Activated naive CD8-positive, alpha-beta T cell treated with anti-CD3 and anti-CD28 coated beads, Interleukin-2, amount 50 U/mL, for 24 hours (primary cell): Measurements from ENCODE around the gene UTP4.
"Not testable (repeated sequence)": the region's sequence is repeated elsewhere in the genome, so short reads cannot be mapped to it uniquely, and the experiment has no call there.

ENCODE experiments used
- ATAC-seq: fragments of 150-1000 bp; cut with Tn5 transposase; one replicate; pipeline ENCODE4 v1.10.0; 2021
- DNase-seq: peaks from one replicate; pipeline ENCODE4 v3.0.0; 2021
- H3K27ac Mint-ChIP-seq: one replicate; pipeline ENCODE4 v1.8.0; 2021; ENCODE audit warnings: mild to moderate bottlenecking, mixed read lengths
- H3K27me3 Mint-ChIP-seq: one replicate; pipeline ENCODE4 v1.8.0; 2021; ENCODE audit warnings: mixed read lengths
- H3K36me3 Mint-ChIP-seq: one replicate; pipeline ENCODE4 v1.8.0; 2021; ENCODE audit warnings: low read depth, mixed read lengths
- H3K4me1 Mint-ChIP-seq: one replicate; pipeline ENCODE4 v1.8.0; 2021; ENCODE audit warnings: mixed read lengths
- H3K4me3 Mint-ChIP-seq: one replicate; pipeline ENCODE4 v1.8.0; 2021; ENCODE audit warnings: mild to moderate bottlenecking, moderate library complexity, mixed read lengths
- H3K9me3 Mint-ChIP-seq: one replicate; pipeline ENCODE4 v1.8.0; 2021; ENCODE audit warnings: mixed read lengths

UTP4 gene

GRCh38 chr16:69115837-69116236 lies 16.6 kb upstream of the UTP4 start:
- Mint-ChIP-seq H3K4me3 (no peak overlapping the region), H3K27me3 (no peaks in the 10 kb centered on the region), H3K36me3 (peaks cover 18% of the 10 kb centered on the region), H3K9me3 (no peaks in the 10 kb centered on the region), H3K27ac (no peak overlapping the region), H3K4me1 (peaks cover 2% of the 10 kb centered on the region)
- DNase-seq (no peak), ATAC-seq (no peak)

DNA sequence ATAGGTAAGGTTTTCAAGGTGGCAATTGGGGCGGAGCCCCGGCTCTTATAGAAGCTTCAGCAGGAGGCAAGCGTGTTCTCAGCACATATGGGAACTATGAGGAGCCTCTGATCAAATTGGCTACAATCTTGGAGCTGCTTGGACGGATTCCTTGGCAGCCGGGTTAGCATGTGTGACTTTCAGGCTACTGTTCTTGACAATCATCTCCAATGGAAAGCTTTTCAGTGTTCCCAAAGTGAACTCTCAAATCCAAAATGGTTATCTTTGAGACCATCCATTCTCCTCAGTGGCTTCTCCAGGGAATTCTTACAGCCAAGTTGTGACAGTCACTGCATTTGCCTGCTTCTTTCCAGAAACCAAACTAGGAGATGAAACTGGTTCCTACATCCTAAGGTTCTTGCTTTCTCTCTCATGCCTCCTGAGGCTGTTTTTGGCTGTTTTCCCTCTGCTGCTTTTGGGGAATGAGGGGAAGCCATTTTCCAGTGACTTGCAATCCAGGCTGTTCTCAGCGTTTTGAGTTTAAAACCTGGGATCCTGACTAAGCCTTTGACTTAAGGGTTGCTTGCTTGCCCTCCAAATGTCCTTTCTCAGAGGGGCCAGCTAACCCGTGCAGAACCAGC lies 16.1 kb upstream of the UTP4 start:
- Mint-ChIP-seq H3K27me3 (no peaks in the 10 kb centered on the region), H3K36me3 (peaks cover 21% of the 10 kb centered on the region), H3K9me3 (no peaks in the 10 kb centered on the region), H3K4me3 (no peak overlapping the region), H3K27ac (no peak overlapping the region), H3K4me1 (peaks cover 2% of the 10 kb centered on the region)
- no peak for ATAC-seq
- no peak for DNase-seq

DNA sequence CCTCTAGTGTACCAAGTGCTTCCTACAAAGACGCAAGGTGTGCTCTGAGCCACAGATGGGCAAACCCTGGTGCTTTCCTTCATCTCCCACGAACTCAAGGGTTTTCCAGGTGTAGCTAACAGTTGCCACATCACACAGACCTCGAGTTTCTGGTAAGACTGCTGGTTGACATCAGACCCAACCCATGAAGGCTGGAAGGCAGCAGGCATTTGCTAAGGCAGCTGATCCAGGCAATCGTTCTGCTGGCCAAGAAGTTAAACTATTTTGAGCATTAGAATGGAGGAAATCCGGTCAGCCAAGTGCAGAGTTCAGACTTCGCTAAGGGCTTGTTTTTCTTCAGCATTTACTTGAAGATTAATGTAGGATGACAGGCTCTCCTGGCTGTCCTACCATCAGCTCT lies 15.5 kb upstream of the UTP4 start:
- Mint-ChIP-seq H3K27ac (no peak overlapping the region), H3K27me3 (no peaks in the 10 kb centered on the region), H3K4me1 (peaks cover 2% of the 10 kb centered on the region), H3K4me3 (no peak overlapping the region), H3K36me3 (peaks cover 18% of the 10 kb centered on the region), H3K9me3 (no peaks in the 10 kb centered on the region)
- no peak for DNase-seq
- no peak for ATAC-seq

GRCh38 chr16:69118468-69118867 lies 14.0 kb upstream of the UTP4 start:
- no peak overlapping the region for H3K4me3 Mint-ChIP-seq
- H3K27me3 Mint-ChIP-seq, result no peaks in the 10 kb centered on the region
- H3K9me3 Mint-ChIP-seq, result no peaks in the 10 kb centered on the region
- ATAC-seq (no peak), DNase-seq (no peak)
- H3K4me1 Mint-ChIP-seq, result peaks cover 2% of the 10 kb centered on the region
- H3K36me3 Mint-ChIP-seq, result peaks cover 19% of the 10 kb centered on the region
- no peak overlapping the region for H3K27ac Mint-ChIP-seq

GRCh38 chr16:69118994-69119393 lies 13.5 kb upstream of the UTP4 start:
- H3K36me3 Mint-ChIP-seq, result peaks cover 19% of the 10 kb centered on the region
- H3K27me3 Mint-ChIP-seq, result no peaks in the 10 kb centered on the region
- DNase-seq (no peak), ATAC-seq (no peak)
- no peak overlapping the region for H3K27ac Mint-ChIP-seq
- no peaks in the 10 kb centered on the region for H3K9me3 Mint-ChIP-seq
- no peak overlapping the region for H3K4me3 Mint-ChIP-seq
- peaks cover 3% of the 10 kb centered on the region for H3K4me1 Mint-ChIP-seq

DNA sequence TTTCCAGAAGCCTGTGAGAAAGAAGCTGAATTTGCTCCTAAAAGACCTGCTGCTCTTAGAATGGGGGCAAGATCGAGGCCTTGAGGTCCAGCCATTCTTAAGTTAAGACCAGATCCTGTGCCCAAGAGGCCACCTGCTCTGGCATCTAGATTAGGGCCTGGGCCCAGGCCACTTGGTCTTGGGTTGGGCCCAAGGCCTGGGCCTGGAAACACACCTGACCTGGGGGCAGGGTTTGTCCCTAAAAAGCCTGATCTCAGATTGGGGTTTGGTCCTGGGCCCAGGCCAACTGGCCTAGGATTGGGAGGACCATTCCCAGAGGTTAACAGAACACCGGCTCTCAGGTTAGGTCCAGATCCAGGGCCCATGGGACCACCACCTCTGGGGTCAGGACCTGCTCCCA lies 12.9 kb upstream of the UTP4 start:
- ATAC-seq (no peak), DNase-seq (no peak)
- H3K9me3 Mint-ChIP-seq, result no peaks in the 10 kb centered on the region
- peaks cover 21% of the 10 kb centered on the region for H3K36me3 Mint-ChIP-seq
- no peaks in the 10 kb centered on the region for H3K27me3 Mint-ChIP-seq
- H3K4me3 Mint-ChIP-seq, result no peak overlapping the region
- H3K27ac Mint-ChIP-seq, result no peak overlapping the region
- peaks cover 5% of the 10 kb centered on the region for H3K4me1 Mint-ChIP-seq

DNA sequence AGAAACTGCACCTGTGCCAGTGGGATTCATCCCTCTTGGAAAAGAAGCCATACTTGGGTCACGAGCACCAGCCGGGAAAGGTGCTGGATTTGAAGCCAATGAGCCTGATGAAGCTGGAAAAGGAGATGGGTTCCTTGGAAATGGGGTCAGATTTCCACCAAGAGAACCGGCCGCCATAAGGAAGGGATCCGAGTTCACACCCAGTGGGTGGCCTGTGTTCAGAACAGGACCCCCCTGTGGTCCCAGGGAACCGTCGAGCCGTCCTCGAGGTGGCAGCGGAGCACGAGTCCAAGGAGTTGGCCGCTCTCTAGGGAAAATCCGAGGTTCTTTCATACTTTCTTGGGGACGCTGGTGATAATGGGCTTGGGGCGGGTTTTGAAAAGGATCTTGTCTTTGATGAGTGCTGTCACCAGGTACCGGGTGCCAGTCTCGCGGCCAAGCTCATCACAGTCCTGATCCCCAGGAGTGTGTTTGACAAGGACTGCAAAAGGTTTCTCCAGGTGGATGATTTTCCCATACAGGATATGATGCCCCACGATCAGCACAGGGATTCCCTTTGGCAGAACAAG lies 12.3 kb upstream of the UTP4 start:
- Mint-ChIP-seq H3K27ac (no peak overlapping the region), H3K36me3 (peaks cover 21% of the 10 kb centered on the region), H3K4me1 (peaks cover 5% of the 10 kb centered on the region)

DNA sequence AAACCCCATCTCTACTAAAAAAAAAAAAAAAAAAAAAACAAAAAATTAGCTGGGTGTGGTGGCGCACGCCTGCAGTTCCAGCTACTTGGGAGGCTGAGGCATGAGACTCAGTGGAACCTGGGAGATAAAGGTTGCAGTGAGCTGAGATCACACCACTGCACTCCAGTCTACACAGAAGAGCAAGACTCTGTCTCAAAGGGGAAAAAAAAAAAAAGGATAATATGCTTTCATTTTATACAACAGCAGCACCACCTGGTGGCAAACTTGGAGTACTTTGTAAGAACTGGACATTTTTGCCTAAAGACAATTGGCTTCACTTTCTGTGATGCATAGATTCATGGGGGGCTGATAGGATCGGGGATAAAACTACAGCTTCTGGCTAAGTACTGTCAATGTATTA lies 8.5 kb upstream of the UTP4 start:
- H3K36me3 Mint-ChIP-seq, result peaks cover 19% of the 10 kb centered on the region
- no peaks in the 10 kb centered on the region for H3K9me3 Mint-ChIP-seq
- H3K4me3 Mint-ChIP-seq, result no peak overlapping the region
- H3K27ac Mint-ChIP-seq, result peak overlapping the region; percentile 37
- H3K27me3 Mint-ChIP-seq, result no peaks in the 10 kb centered on the region
- DNase-seq (peak; percentile 56), ATAC-seq (no peak)
- H3K4me1 Mint-ChIP-seq, result peaks cover 16% of the 10 kb centered on the region

More for the DNA sequence above, 12.3 kb upstream of the UTP4 start:
- ATAC-seq (no peak), DNase-seq (no peak)
- Mint-ChIP-seq H3K9me3 (no peaks in the 10 kb centered on the region), H3K27me3 (no peaks in the 10 kb centered on the region), H3K4me3 (no peak overlapping the region)

GRCh38 chr16:69124406-69124805 lies 8.0 kb upstream of the UTP4 start:
- peaks cover 16% of the 10 kb centered on the region for H3K4me1 Mint-ChIP-seq
- not testable (repeated sequence) for H3K27ac Mint-ChIP-seq, DNase-seq, H3K9me3 Mint-ChIP-seq, ATAC-seq, H3K4me3 Mint-ChIP-seq, H3K27me3 Mint-ChIP-seq
- H3K36me3 Mint-ChIP-seq, result peaks cover 20% of the 10 kb centered on the region

- Mint-ChIP-seq H3K4me1 (peaks cover 22% of the 10 kb centered on the region), H3K36me3 (peaks cover 23% of the 10 kb centered on the region)
- H3K27me3 Mint-ChIP-seq, H3K4me3 Mint-ChIP-seq, DNase-seq, H3K9me3 Mint-ChIP-seq, ATAC-seq, H3K27ac Mint-ChIP-seq: not testable (repeated sequence)
Measured at GRCh38 chr16:69124961-69125360, 7.5 kb upstream of the UTP4 start.

GRCh38 chr16:69126221-69126620 lies 6.2 kb upstream of the UTP4 start:
- no peak overlapping the region for H3K4me3 Mint-ChIP-seq
- H3K4me1 Mint-ChIP-seq, result peaks cover 35% of the 10 kb centered on the region
- no peaks in the 10 kb centered on the region for H3K27me3 Mint-ChIP-seq
- H3K27ac Mint-ChIP-seq, result peak overlapping the region; percentile 25
- H3K36me3 Mint-ChIP-seq, result peaks cover 16% of the 10 kb centered on the region
- ATAC-seq (no peak), DNase-seq (no peak)
- no peaks in the 10 kb centered on the region for H3K9me3 Mint-ChIP-seq

- H3K27me3 Mint-ChIP-seq, H3K9me3 Mint-ChIP-seq, H3K4me3 Mint-ChIP-seq, DNase-seq, ATAC-seq, H3K27ac Mint-ChIP-seq: not testable (repeated sequence)
- H3K36me3 Mint-ChIP-seq, result peaks cover 16% of the 10 kb centered on the region
- H3K4me1 Mint-ChIP-seq, result peaks cover 38% of the 10 kb centered on the region
Measured at GRCh38 chr16:69126801-69127200, 5.6 kb upstream of the UTP4 start.

DNA sequence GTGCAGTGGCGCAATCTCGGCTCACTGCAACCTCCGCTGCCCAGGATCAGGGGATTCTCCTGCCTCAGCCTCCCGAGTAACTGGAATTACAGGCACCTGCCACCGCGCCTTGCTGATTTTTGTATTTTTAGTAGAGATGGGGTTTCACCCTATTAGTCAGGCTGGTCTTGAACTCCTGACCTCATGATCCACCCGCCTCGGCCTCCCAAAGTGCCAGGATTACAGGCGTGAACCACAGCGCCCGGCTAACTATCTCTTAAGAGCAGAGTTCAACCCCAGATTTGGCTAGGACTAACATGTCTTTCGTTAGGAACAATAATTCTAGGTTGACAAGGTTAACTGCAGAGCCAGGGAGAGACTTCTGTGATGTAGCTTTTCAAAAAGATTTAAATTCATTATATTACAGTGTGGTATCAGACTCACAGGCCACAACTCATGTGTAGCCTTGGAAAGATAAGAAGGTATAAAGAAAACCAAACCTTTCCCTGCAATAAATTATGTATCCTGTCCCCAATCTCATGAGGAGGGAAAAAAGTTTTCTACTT lies 4.4 kb upstream of the UTP4 start:
- peak overlapping the region; percentile 52 for H3K27ac Mint-ChIP-seq
- DNase-seq (no peak), ATAC-seq (no peak)
- no peaks in the 10 kb centered on the region for H3K9me3 Mint-ChIP-seq
- H3K27me3 Mint-ChIP-seq, result no peaks in the 10 kb centered on the region
- H3K4me1 Mint-ChIP-seq, result peaks cover 38% of the 10 kb centered on the region
- peaks cover 16% of the 10 kb centered on the region for H3K36me3 Mint-ChIP-seq
- no peak overlapping the region for H3K4me3 Mint-ChIP-seq

DNA sequence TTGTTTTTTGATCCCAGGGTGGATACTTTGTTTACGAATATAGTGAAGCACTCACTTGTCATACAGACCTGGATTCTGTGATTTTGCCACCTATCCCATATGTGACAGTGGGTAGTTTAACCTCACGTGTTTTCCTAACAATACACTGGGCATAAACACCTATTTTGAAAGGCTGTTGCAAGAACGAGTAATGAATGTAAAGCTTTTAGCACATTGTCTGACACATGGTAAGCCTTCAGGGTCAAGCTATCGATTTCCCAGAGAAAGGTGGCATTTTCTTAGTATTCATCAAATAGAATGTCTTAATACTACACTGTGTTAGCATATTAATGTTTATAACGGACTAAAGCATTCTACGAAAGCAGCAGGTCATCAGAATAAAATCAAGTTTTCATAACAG lies 2.0 kb upstream of the UTP4 start:
- no peak overlapping the region for H3K27ac Mint-ChIP-seq
- no peaks in the 10 kb centered on the region for H3K9me3 Mint-ChIP-seq
- DNase-seq (no peak), ATAC-seq (no peak)
- peak overlapping the region; percentile 96 for H3K4me3 Mint-ChIP-seq
- H3K27me3 Mint-ChIP-seq, result no peaks in the 10 kb centered on the region
- peaks cover 50% of the 10 kb centered on the region for H3K4me1 Mint-ChIP-seq
- H3K36me3 Mint-ChIP-seq, result peaks cover 30% of the 10 kb centered on the region

- Mint-ChIP-seq H3K27me3 (no peaks in the 10 kb centered on the region), H3K4me1 (peaks cover 54% of the 10 kb centered on the region), H3K4me3 (peak overlapping the region; percentile 96), H3K27ac (peak overlapping the region; percentile 91), H3K9me3 (no peaks in the 10 kb centered on the region), H3K36me3 (peaks cover 34% of the 10 kb centered on the region)
- no peak for ATAC-seq
- DNase-seq, result no peak
Measured at GRCh38 chr16:69131167-69131838, 1.1 kb upstream of the UTP4 start.
